ENCODE measurements around the gene EPN2. TPM values are rescaled to one million over a fixed set of nuclear protein-coding genes. Genes with fewer than 3 reads are reported as not detected.

Gene EPN2
- total and polyA plus RNA-seq, 10 of the 15 experiments (the other 5 are each of a cell fraction or from before 2014, with no cell fraction given) = 0.26 to 8.4 (median 4.7) TPM

DNA sequence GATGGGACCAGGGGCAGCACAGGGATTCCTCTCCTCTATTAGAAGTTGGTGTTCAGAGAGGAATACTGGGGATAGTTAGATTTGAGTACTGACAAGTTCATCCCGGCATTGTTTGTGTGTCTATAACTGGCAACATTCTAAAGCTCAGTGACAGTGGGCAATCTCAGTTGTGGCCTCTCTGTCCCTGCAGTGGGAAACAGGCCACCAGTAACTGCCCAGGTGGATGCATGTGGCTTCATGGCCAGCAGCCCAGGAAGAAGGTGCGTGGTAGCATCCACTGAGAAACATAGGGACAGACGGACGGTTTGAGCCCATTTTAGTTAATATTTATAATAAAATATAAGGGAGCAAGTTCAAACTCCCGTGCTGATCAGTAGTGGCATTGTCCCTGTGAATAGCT is 73.8 kb downstream of the EPN2 start:
- ATAC-seq = no peak
- H3K27ac ChIP-seq (ENCODE audit: control insufficient read depth, insufficient read depth) = no peak overlapping the region
- SMC1A ChIA-PET (ENCODE audit: uncharacterized antibody, unreplicated experiment) = no interaction called here
- peaks cover 2% of the 10 kb centered on the region; the same call in 1 of the 2 replicates for H4K20me1 ChIP-seq (ENCODE audit: control insufficient read depth, insufficient read depth)
- no peak for DNase-seq (ENCODE audit: low read depth, low spot score)
- no peak overlapping the region for H2AFZ ChIP-seq (ENCODE audit: control insufficient read depth, low read depth, low read length)
- no peaks in the 10 kb centered on the region for H3K9me3 ChIP-seq (replicated peaks; ENCODE audit: control insufficient read depth, insufficient read depth, low read length)
- intact Hi-C loops (cut with micrococcal nuclease; ENCODE audit: unreplicated experiment) (no loop called here), in situ Hi-C loops (cut with MboI) (no loop called here)
- H3K27me3 ChIP-seq (replicated peaks in 1 of 2; ENCODE audit: control insufficient read depth in 2 of 2, insufficient read depth in 2 of 2, low read length in 1 of 2) = no peaks in the 10 kb centered on the region; a peak in 1 of 4 replicates
- POLR2A ChIA-PET = no interaction called here
- no peak for FAIRE-seq
- peaks cover 16% of the 10 kb centered on the region for H3K4me1 ChIP-seq (ENCODE audit: control insufficient read depth, insufficient read depth, low read length)
- CTCF ChIA-PET = no interaction called here
- TF ChIP-seq, protein P1, sequence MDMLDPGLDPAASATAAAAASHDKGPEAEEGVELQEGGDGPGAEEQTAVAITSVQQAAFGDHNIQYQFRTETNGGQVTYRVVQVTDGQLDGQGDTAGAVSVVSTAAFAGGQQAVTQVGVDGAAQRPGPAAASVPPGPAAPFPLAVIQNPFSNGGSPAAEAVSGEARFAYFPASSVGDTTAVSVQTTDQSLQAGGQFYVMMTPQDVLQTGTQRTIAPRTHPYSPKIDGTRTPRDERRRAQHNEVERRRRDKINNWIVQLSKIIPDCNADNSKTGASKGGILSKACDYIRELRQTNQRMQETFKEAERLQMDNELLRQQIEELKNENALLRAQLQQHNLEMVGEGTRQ (IDR thresholded peaks at IDR 0.05; ENCODE audit: borderline replicate concordance, low read depth, low read length) = no peak
- TF ChIP-seq MTA3 (IDR thresholded peaks at IDR 0.05; ENCODE audit: borderline replicate concordance, low read length) (no peak), NFYA (IDR thresholded peaks at IDR 0.05; ENCODE audit: borderline replicate concordance, low read depth, low read length) (no peak), CBFB (IDR thresholded peaks at IDR 0.05; ENCODE audit: low read depth) (no peak), TCF12 (IDR thresholded peaks at IDR 0.05; ENCODE audit: low read depth, low read length) (no peak), MTA2 (IDR thresholded peaks at IDR 0.05; ENCODE audit: low read depth) (no peak), BRCA1 (IDR thresholded peaks at IDR 0.05; ENCODE audit: low read depth, low read length) (no peak), MYC (IDR thresholded peaks at IDR 0.05; ENCODE audit: insufficient read depth, insufficient read length, insufficient replicate concordance, low read length, severe bottlenecking) (no peak), SMAD1 (IDR thresholded peaks at IDR 0.05; ENCODE audit: low read depth, partially characterized antibody) (no peak), ATF7 (IDR thresholded peaks at IDR 0.05; ENCODE audit: low read depth) (no peak), PAX8 (IDR thresholded peaks at IDR 0.05) (no peak)
- TF ChIP-seq, protein P2, sequence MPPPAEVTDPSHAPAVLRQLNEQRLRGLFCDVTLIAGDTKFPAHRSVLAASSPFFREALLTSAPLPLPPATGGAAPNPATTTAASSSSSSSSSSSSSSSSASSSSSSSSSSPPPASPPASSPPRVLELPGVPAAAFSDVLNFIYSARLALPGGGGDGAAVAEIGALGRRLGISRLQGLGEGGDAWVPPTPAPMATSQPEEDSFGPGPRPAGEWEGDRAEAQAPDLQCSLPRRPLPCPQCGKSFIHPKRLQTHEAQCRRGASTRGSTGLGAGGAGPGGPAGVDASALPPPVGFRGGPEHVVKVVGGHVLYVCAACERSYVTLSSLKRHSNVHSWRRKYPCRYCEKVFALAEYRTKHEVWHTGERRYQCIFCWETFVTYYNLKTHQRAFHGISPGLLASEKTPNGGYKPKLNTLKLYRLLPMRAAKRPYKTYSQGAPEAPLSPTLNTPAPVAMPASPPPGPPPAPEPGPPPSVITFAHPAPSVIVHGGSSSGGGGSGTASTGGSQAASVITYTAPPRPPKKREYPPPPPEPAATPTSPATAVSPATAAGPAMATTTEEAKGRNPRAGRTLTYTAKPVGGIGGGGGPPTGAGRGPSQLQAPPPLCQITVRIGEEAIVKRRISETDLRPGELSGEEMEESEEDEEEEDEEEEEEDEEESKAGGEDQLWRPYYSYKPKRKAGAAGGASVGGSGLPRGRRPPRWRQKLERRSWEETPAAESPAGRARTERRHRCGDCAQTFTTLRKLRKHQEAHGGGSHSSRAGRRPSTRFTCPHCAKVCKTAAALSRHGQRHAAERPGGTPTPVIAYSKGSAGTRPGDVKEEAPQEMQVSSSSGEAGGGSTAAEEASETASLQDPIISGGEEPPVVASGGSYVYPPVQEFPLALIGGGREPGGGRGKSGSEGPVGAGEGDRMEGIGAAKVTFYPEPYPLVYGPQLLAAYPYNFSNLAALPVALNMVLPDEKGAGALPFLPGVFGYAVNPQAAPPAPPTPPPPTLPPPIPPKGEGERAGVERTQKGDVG (CRISPR knock-in tag; IDR thresholded peaks at IDR 0.05) = no peak
- TF ChIP-seq, protein P3, sequence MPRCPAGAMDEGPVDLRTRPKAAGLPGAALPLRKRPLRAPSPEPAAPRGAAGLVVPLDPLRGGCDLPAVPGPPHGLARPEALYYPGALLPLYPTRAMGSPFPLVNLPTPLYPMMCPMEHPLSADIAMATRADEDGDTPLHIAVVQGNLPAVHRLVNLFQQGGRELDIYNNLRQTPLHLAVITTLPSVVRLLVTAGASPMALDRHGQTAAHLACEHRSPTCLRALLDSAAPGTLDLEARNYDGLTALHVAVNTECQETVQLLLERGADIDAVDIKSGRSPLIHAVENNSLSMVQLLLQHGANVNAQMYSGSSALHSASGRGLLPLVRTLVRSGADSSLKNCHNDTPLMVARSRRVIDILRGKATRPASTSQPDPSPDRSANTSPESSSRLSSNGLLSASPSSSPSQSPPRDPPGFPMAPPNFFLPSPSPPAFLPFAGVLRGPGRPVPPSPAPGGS (IDR thresholded peaks at IDR 0.05; ENCODE audit: borderline replicate concordance, insufficient read depth, low read depth, low read length, poor library complexity, severe bottlenecking) = no peak
- BruUV-seq (replicated peaks) = no TSS peak
- RAD21 ChIA-PET (ENCODE audit: unreplicated experiment) = no interaction called here
- no peaks in the 10 kb centered on the region; a peak in 1 of 4 replicates for H3K36me3 ChIP-seq (ENCODE audit: control insufficient read depth in 2 of 2, insufficient read depth in 2 of 2, low read length in 1 of 2)
- no peak overlapping the region for H3K4me3 ChIP-seq
- 74% methylated on average over 5 of the region's 5 CpGs for WGBS (ENCODE audit: insufficient coverage, insufficient replicate concordance, low lambda C conversion rate, missing lambda C conversion rate)
- H3K79me2 ChIP-seq (ENCODE audit: control insufficient read depth, insufficient read depth, low read length) = no peaks in the 10 kb centered on the region
- no peak overlapping the region for H3K9ac ChIP-seq (ENCODE audit: control insufficient read depth, insufficient read depth, low read length)
- H3K4me2 ChIP-seq (ENCODE audit: control insufficient read depth, insufficient read depth) = no peak overlapping the region

Measured in GM12878 (cell line).